ENCODE results near the gene SETBP1. TPM values are rescaled to one million over a fixed set of nuclear protein-coding genes. Genes with fewer than 3 reads are reported as not detected.

SETBP1 gene
- total RNA-seq, 4 donors from 2014 or later, result 15.6 to 27.3 (median 19.1) TPM

GRCh38 chr18:45106331-45106774, 425.7 kb downstream of the SETBP1 start:
- no peak for TF ChIP-seq CTCF (IDR thresholded peaks at IDR 0.05; ENCODE audit: low read depth)

GRCh38 chr18:45107425-45107824, 426.7 kb downstream of the SETBP1 start:
- no peak for TF ChIP-seq CTCF (IDR thresholded peaks at IDR 0.05; ENCODE audit: low read depth)

- no peak for TF ChIP-seq CTCF (IDR thresholded peaks at IDR 0.05; ENCODE audit: low read depth)
These were observed 428.1 kb downstream of the SETBP1 start for GRCh38 chr18:45108754-45109153.

- no peak for TF ChIP-seq CTCF (IDR thresholded peaks at IDR 0.05; ENCODE audit: low read depth)
These were observed 428.6 kb downstream of the SETBP1 start for GRCh38 chr18:45109271-45109670.

- TF ChIP-seq CTCF (IDR thresholded peaks at IDR 0.05; ENCODE audit: low read depth), result no peak
These were observed 429.0 kb downstream of the SETBP1 start for GRCh38 chr18:45109706-45110105.

- no peak for TF ChIP-seq CTCF (IDR thresholded peaks at IDR 0.05; ENCODE audit: low read depth)
These were observed 430.2 kb downstream of the SETBP1 start for GRCh38 chr18:45110577-45111501.

- TF ChIP-seq CTCF (IDR thresholded peaks at IDR 0.05; ENCODE audit: low read depth), result no peak
These were observed 430.8 kb downstream of the SETBP1 start for GRCh38 chr18:45111502-45111848.
